ENCODE results near the gene BCAS1.

DNA sequence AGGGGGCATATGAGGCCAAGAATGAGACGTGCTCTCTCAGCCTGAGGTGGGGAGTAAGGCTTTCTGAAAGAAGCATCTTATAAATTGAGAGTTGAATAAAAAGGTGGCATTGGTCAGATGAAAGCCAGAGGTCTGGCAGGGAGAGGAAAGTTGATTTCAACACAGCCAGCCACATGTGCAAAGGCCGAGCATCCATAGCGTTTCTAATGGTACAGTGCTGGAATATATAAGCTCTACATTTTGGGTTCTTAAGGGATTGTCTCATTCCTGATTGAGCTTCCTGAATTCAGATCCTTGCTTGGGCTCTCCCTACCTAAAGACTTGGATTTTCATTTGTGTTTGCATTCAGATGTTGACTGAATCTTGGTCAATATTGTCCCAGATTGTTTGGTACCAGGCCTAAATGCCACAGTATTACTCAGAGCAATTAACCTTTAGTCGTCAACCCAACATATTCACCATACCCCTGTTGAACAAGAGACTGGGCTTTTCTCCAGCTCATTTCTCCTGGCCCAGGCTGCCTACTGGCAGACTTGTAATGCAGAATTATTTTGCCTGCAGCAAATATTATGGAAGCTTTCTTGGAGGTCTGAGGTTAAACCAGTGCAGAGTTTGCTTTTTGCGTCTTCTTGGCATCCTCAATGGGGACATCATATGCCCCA lies 14.5 kb upstream of the BCAS1 start:
- TF ChIP-seq ZNF624 (tag by site-specific recombination; IDR thresholded peaks at IDR 0.05) (no peak), ZNF23 (tag by site-specific recombination; IDR thresholded peaks at IDR 0.05; ENCODE audit: borderline replicate concordance) (no peak), ZNF768 (tag by site-specific recombination; IDR thresholded peaks at IDR 0.05) (no peak), ZNF221 (tag by site-specific recombination; IDR thresholded peaks at IDR 0.05; ENCODE audit: borderline replicate concordance) (no peak), SP7 (tag by site-specific recombination; IDR thresholded peaks at IDR 0.05) (no peak), ZNF777 (tag by site-specific recombination; IDR thresholded peaks at IDR 0.05; ENCODE audit: borderline replicate concordance) (no peak), ZNF274 (IDR thresholded peaks at IDR 0.05; ENCODE audit: low read length) (no peak), ZNF274 (tag by site-specific recombination; IDR thresholded peaks at IDR 0.05; ENCODE audit: borderline replicate concordance) (no peak), ZNF391 (tag by site-specific recombination; IDR thresholded peaks at IDR 0.05; ENCODE audit: borderline replicate concordance, low read depth) (no peak)
- TF ChIP-seq, protein P1, sequence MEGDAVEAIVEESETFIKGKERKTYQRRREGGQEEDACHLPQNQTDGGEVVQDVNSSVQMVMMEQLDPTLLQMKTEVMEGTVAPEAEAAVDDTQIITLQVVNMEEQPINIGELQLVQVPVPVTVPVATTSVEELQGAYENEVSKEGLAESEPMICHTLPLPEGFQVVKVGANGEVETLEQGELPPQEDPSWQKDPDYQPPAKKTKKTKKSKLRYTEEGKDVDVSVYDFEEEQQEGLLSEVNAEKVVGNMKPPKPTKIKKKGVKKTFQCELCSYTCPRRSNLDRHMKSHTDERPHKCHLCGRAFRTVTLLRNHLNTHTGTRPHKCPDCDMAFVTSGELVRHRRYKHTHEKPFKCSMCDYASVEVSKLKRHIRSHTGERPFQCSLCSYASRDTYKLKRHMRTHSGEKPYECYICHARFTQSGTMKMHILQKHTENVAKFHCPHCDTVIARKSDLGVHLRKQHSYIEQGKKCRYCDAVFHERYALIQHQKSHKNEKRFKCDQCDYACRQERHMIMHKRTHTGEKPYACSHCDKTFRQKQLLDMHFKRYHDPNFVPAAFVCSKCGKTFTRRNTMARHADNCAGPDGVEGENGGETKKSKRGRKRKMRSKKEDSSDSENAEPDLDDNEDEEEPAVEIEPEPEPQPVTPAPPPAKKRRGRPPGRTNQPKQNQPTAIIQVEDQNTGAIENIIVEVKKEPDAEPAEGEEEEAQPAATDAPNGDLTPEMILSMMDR (tag by site-specific recombination; IDR thresholded peaks at IDR 0.05): no peak
- TF ChIP-seq, protein P2, sequence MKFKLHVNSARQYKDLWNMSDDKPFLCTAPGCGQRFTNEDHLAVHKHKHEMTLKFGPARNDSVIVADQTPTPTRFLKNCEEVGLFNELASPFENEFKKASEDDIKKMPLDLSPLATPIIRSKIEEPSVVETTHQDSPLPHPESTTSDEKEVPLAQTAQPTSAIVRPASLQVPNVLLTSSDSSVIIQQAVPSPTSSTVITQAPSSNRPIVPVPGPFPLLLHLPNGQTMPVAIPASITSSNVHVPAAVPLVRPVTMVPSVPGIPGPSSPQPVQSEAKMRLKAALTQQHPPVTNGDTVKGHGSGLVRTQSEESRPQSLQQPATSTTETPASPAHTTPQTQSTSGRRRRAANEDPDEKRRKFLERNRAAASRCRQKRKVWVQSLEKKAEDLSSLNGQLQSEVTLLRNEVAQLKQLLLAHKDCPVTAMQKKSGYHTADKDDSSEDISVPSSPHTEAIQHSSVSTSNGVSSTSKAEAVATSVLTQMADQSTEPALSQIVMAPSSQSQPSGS (tag by site-specific recombination; IDR thresholded peaks at IDR 0.05; ENCODE audit: low read depth): no peak

Measured in HEK293 (cell line).